Measurements from ENCODE around the gene EIF3L.

DNA sequence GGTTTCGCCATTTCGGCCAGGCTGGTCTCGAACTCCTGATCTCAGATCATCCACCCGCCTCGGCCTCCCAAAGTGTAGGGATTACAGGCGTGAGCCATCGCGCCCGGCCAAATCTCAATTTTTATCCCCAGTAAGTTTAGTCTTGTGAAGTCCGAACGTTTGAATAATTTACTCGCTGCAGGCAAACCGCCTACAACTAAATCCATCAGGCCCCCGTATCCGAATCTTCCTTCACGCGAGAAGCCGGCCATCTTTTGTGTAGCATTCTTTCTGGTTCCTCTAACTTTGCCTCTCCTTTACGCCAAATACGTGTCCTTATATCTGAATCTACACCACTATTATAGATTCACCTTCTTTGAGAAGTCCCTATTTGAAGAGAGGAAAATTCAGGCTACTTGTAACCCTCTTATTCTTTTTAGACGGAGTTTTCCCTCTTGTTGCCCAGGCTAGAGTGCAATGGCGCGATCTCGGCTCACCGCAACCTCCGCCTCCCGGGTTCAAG is 581 bp upstream of the EIF3L start:
- TF ChIP-seq GATA3 (IDR thresholded peaks at IDR 0.05; ENCODE audit: low read depth, low read length) (no peak), GATA2 (IDR thresholded peaks at IDR 0.05; ENCODE audit: low read depth, low read length) (no peak)

Data from SH-SY5Y (cell line).